Activated CD4-positive, alpha-beta T cell treated with anti-CD3 and anti-CD28 coated beads, Interleukin-2, Interleukin-6, amounts not matched to agents 100 ng/mL and 50 ng/mL, durations not matched to agents 16 hours and 8 hours (primary cell): ENCODE results near the gene GRID1.

Experiments used
- DNase-seq: peaks from one replicate; pipeline ENCODE4 v3.0.0-alpha.2; 2020

Gene GRID1

DNA sequence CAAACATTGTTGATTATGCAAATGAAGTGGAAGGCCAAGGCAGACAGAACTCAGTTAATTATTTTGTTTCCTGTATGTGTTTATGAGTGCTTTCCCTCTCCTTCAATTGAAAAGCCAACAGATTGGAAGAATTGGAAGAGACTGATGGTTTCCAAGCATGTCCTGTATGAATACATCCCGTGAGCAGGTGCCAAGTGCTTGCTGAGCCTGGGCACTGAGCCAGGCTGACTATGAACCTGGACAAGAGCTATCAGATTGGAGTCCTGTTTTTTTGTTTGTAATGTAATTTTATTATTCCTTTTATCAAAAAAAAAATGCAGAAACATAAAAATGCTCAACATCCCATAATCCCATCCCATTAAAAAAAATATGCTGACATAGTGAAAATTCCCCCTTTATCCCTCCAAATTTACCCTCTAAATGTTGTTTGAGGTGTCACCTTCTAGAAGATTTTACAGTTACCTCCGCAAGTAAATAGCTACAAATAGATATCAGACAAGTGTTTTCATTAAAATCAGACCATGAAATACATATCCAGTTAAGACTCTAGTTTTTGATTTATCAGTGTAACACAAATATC, 449.5 kb downstream of the GRID1 start:
- DNase-seq, result no peak

DNA sequence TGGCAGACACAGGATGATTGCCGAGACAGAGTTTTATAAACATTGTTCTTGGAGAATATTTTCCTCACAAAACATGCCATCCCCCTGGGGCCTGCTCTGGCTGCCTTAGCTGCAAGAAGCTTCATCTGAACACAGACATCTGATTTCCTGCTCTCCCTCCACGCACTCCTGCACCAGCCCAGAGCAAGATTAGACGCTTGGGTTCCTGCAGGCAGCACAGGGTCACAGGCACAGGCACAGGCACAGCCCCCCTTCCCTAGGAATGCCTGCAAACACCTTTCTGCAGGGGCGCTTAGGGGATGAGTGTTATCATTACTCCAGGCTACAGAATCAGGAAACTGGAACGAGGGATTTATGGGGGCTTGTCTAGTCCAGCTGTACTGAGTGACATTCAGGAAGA, 450.3 kb downstream of the GRID1 start:
- DNase-seq, result no peak

DNA sequence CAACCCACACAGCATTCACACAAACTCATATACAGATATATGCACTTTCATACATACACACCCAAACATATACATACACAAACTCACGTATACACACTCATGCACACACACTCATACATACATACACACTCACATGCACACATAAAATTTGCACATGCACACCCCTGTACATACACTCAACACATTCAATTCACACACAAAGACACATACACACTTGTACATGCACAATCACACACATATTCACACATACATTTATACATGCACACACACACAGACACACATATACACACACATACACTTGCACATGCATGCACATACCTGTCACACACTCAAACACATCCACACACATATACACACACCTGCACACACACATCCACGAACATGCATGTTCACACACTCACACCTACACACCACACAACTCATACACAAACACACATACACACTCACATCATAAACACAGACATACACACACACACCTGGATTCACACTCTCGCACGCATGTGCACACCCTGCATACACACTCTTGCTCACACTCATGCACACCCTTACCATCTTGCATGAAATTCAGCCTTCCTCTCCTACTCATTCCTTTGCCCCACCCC, 451.2 kb downstream of the GRID1 start:
- no peak for DNase-seq

DNA sequence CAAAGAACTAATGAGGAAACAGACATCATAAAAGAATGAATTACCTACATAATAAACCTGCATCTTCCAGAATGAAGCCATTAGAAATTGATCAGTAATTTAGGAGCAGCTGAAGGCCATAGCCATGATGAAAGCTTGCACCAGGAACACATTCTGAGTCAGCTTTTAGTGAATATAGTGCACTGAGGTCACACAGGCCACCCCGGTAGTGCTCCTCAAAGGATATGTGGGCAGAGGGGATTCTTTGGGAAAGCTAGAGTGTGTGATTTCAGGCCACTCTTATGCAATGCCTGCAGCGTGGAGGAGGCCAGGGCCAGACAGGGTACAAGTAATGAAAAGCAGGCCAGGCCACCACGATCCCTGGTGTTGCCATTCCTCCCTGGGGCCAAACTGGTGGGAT, 451.9 kb downstream of the GRID1 start:
- no peak for DNase-seq

DNA sequence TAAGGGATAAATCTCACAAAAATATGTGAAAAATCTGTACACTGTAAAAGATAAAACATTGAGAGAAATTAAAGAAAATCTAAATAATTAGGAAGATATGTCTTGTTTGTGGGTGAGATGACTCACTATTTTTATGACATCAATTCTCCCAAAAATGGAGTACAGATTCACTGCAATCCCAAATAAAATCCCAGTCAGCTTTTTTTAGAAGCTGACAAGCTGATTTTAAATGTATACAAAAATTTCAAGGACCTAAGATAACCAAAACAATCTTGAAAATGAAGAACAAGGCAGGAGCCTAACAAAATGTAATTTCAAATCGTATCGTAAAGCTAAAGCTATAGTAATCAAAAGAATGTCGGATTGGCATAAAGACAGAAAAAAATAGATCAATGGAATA, 458.1 kb downstream of the GRID1 start:
- no peak for DNase-seq

DNA sequence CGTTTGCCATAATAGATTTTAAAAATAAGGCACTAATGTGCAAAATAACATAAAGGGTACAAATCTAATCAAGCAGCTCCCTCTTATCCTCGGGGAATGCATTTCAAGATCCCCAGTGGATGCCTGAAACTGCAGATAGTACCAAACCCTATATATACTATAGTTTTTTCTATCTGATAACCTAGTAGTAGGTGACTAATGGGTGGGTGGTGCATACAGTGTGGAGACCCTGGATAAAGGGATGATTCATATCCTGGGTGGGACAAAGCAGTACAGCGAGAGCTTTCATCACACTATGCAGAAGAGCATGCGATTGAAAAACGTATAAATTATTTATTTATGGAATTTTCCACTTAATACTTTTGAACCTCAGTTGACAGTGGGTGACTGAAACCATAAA, 464.5 kb downstream of the GRID1 start:
- DNase-seq, result no peak

DNA sequence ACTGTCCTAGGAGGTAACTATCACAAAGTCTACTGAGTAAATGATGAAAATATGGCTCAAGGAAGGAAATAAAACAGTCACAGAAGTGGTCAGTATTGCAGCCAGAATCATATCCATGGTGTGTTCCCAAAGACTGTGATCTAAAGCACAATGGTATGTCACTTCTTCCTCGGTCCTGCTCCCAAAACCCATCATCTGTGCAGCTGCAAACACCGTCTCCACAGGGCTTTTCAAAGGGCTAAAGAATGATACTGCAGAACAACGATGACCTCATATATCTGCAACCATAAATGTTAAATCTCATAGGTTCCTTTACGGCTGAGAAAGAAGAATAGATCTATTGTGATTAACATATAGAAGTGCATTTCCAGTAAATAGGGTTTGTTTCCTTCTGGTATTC, 465.0 kb downstream of the GRID1 start:
- no peak for DNase-seq

DNA sequence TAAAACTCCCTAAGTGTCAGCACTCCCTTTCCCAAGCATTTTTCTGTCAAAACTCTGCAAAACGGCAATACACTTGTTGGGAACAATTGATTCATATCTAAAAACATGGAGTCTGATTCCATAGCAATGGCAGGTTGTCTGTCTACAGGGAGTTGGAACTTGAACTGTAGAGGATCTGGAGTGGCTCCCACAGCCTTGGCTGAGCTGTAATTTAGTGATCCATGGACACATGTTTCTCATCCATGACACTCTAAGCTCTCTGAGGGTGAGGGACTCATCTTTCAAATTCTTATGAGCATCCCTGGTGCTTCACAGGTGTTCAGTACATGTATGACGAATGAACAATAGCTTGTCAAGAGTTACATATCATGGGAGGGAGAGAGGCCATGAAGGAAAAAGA, 466.1 kb downstream of the GRID1 start:
- DNase-seq, result no peak

DNA sequence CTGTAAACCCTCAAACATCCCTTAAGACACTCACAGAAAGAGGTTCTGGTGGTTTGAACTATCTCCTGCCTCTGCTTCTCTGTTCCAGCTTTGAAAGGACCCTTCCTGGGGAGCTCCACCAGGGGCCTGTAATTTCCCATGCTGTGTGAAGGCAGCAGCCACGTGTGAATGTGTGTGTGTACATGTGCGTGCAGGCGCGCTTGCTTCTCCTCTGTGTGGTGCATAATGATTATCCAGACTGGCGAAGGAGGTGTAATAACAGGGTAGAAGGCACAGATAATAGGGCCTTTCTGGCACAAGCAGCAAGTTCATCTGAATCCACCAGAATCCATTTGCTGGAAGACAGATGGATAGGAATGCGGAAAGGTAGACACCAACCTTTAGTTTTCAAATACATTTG, 466.5 kb downstream of the GRID1 start:
- DNase-seq, result no peak

DNA sequence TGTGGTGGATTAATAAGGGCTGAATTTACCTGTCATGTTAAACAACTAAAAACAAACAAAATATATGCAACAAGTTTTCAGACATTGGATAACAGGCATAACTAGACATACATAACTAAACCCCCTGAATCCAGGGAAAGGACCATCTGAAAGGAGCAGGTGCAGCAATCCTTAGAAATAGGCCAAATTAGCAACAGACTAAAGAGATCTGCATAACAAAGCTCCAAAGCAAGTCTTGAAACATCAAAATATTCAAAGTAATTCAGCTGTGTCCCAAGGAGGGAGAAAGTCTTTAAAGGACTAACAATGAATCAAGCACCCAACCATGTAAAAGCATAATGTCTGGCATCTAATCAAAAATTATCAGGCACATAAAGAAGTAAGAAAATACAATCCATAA, 475.1 kb downstream of the GRID1 start:
- DNase-seq, result no peak

DNA sequence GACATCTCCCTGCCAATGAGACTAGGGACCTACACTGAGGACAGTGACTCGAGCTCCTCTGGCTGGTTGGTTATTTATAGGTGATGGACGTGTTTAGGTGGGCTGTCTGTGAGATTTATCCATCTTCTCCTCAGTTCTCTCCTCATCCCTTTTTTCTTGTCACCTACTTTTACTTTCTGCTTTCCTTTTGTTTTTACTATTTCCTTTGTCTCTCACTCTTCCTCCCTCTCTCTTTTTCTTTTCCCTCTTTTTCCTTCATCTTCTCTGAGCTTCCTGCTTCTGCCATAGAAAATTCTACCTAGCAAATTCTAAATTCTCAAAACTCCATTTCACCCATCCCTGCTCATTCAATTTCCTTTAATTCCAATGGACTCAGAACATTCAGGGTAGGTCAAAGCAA, 478.0 kb downstream of the GRID1 start:
- no peak for DNase-seq

DNA sequence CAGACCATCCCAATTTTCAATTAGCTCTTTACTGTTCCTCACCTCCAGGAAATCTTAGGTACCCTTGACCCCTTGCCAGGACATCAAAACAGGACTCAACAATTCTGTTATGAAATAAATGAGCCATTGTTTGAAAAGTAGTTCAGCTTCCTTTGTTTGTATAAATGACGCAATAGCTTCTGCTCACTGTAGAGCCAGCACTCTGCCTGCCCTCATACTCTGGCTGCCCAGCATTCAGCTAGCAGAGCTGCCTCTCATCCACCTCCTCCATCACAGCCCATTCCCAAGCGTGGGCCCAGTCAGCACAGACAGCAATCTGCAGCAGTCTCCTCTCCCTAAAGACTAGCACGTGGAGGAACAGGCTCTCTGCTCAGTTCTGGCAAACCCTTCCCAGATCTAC, 478.6 kb downstream of the GRID1 start:
- DNase-seq, result no peak

DNA sequence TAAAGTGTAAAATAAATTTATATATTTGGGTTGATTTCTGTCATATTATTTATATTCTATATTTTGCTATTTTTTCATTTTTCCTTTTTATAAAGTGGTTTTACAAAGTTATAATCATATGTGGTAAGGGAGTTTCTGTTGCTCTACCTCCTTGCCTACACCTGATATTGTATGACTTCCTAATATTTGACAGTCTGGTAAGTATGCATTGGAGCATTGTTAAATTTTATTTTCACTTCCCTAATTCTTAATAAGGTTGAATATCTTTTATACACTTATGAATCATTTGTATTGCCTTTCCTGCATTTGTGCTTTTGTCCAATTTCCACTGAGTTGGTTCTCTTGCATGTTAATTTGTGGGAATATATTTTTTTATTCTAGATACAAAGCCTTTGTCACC, 492.4 kb downstream of the GRID1 start:
- DNase-seq, result no peak

DNA sequence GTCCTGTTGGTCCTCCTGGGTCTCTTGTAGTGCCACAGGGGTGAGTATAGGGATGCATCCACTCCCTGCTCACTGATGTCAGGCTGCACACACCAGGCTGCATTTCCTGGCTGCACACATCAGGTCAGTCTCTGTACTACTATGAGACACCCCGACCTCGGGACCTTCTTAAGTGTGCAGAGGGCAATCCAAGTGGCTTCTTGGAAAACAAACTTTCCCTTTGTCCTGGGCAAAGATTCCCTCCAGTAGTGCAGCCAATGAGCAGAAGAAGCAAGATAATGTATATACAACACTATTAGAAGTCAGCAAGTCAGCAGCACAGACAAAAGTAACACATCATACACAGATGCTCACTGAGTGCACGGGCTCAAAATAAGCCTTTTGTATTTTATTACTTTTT, 493.5 kb downstream of the GRID1 start:
- DNase-seq, result no peak

DNA sequence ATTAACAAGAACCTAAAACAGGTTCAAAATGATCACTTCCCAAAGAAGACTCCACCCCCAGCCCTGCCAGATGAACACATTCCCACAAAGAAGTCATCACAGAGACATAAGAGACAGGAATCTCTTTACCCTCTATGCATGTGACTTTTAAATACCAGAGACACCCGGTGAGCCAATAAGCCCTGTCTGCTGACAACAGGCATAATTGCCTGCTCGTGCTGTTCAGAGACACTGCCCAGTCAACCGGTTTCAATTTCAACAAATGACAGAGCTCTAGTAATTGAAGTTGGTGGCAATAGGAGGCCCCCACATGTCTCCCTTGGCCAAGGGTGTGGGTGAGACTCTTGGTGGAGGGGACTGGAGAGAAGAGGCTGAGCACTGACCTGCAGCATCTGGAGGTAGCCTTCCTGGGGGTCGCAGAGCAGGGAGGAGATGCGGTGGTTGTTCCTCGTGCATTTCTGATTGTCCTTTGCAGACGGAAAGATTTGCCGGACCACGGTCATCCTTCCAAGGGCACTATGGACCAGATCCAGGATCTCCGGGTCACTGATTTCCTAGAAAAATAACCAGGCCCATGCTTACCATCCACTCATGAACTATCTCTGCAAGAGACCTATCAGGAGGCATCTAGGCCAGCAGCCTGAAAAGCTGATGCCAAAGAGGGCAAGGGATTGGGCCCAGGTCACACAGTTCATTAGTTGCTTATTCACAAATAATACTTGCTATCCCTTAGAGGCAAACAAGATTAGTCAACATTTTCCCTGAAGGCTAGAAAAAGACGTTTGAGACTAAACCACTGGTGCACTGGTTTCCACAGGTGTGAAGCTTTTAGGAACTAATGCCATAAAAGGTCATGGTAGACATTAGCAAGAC, 497.7 kb downstream of the GRID1 start:
- DNase-seq, result no peak

DNA sequence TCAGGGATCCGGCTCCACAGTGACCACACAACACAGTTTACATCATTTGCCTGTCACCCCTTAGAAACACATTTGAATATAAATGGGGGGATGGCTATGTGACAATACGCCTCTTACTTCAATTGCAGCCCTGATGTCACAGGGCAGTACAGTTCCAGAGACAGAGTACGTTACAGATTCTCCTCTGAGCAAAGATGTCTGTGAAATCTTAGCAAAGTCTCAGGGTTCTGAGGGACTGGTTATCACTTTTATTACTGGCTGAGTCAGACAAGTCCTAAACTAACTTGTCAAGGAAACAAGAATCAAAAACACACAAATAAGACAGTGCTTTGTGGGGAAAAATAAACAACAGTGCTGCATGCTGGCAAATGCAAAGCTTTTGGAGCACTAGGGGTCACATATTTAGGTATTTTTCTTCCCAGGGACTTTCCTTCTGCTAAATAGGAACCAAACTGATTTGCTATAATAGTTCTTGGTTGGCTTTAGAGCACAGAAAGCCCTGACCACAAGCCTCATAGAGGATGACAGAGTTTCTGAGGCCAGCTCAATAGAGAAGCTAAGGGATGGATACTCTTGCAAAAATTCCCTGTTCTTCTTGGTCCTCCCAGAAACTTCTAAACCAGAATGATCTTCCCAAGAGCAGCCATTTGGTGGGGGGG, 501.6 kb downstream of the GRID1 start:
- DNase-seq, result no peak

DNA sequence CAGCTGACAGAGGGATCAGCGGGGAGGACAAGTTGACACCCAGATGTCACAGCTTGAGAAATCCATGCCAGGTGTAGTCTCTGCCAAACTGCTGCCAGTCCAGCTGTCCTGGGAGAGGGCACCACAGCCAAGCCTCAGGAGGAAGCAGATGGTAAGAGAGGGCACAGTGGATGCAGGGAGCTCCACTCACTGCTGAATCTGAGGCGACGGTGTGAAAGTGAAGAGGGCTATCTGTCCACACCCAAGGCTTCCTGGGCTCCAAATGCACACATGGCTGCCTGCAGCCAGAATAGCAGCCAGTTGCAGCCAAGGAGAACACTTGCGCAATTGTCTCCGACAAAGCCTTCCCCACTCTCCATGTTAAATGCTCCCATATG, 502.4 kb downstream of the GRID1 start:
- DNase-seq, result no peak

DNA sequence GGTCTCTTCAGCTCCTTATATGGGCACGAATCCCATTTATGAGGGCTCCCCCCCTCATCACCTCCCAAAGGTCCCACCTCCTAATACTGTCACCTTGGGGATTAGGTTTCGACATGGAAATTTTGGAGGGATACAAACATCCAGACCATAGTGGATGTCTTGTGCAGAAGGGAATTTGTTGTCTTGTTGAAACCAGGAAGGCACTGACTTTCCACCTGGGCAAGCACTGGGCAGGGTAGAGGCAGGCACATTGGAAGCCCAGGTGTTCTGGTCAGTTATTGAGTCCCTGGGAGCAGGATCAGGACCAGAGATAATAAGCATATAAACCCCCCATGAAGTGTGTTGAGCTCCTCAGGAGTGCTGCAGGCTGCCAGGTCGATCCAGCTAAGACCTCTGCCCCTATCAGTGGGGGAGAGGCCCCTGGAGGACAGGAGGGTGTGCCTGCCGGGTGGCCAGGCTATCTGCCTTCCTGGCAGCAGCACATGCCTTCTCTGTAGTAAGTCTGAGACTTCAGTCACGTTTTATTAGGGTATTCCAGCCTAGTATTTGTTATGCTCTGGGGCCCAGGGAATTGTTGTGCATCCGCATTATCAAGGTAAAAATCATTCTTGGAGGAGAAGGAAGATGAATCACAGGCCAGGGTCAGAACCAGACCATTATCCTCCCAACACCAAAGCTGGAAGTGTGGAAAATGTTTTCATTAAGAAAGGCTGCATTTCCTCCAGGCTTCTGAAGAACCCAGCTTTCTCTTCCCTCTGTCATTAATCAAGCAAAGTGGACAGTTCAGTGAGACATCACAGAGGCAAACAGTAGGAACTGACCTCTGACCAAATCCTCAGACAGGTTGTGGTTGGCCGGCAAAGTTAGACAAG, 503.1 kb downstream of the GRID1 start:
- DNase-seq, result no peak

DNA sequence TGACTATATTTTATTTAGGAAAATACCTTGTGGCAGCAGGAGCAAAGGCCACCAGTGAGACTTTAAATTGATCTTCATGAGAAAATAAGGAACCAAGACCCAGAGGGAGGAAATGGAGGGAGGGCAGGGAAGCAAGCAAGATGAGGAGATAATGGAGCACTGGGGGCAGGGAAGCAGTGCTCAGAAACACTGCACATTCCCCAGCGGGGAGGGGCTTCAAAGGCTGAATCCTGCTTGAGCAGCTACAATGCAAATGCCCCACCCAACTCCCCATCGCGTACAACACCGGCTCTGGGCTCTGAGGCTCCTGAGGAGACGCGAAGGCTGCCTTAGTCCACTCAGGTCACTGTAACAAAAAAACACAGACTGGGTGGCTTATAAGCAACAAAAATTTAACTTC, 503.8 kb downstream of the GRID1 start:
- DNase-seq, result no peak

DNA sequence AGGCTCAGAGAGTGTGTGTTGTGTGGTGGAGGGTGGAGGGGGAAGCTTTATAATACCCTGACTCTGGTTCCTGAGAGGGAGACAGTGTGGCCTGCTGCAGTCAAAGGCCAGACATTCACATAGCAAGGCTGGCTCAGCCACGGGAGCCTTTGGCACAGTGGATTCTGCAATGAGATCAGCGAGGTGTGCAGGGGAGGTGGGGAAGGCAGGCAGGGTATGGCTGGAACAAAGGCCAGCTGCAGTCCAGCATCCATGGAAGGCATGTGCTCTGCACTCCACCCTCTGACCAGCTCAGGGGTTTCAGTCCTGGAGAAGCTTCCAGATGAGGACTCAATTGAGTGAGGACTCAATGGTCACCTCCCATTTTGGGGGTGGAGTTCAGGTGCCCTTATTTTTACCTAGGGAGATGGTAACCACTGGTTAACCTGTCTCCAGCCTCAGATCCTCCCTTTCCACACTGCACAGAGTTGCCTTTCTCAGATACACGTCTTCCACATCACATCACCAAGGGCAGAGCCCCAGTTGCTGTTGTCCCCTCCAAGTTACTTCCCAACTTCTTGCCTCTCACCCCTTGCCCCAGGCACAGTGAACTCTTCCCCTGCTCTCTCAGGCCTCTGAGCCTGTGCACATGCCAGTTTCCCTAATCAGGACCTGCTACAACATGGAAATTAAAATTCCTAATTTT, 504.9 kb downstream of the GRID1 start:
- no peak for DNase-seq

DNA sequence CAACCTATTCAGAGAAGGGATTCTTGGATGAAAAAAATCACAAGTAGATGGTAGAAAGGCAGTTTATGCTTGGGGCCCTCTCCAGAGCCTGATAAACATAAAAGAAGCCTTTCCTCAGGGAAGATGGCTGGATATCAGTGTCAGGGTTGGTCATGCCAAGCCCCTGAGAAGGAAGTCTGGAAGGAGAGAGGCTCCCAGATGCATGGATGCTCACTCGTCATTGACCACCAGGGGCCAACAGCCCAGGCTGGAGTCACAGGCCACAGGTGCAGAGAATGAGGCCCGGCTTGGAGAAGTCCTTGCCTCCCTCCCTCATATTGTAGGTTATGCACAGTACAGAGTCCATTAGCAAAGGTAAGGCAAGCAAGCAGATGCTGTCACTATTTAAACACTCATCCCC, 506.7 kb downstream of the GRID1 start:
- DNase-seq, result no peak

DNA sequence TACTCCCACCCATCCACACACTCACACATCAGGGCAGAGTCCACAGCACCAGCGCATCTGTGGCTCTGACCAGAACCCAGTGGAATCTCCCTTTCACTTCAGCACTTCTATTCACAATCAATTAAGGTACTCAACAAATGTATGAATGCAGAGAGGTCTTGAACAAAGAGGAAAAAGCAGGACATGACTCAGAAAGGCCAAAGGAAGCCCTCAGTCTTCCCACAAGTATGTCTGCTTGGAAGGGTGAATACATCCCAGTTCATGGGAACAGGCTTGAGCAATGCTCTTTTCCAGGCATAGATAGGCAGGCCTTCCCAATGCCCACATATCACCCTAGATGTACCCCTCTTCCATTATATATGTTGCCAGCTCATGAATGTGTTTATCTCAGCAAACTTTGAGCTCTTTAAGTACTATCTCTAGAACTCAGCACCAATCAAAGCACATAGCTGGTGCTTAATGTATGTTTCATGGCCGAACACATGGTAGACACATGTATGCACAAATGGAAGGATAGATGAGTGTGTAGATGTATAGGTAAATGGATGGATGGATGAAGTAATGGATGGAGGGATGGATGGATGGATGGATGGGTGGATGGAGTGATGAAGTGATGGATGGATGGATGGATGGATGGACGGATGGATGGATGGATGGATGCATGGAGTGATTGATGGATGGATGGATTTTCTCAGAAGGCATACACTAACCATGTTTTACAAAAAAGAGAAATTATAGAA, 507.6 kb downstream of the GRID1 start:
- DNase-seq, result no peak
